ENCODE data around the gene FERMT3. TPM values are rescaled to one million over a fixed set of nuclear protein-coding genes. Genes with fewer than 3 reads are reported as not detected.

The FERMT3 gene
- polyA plus RNA-seq, 1 experiment: 1.9 TPM

DNA sequence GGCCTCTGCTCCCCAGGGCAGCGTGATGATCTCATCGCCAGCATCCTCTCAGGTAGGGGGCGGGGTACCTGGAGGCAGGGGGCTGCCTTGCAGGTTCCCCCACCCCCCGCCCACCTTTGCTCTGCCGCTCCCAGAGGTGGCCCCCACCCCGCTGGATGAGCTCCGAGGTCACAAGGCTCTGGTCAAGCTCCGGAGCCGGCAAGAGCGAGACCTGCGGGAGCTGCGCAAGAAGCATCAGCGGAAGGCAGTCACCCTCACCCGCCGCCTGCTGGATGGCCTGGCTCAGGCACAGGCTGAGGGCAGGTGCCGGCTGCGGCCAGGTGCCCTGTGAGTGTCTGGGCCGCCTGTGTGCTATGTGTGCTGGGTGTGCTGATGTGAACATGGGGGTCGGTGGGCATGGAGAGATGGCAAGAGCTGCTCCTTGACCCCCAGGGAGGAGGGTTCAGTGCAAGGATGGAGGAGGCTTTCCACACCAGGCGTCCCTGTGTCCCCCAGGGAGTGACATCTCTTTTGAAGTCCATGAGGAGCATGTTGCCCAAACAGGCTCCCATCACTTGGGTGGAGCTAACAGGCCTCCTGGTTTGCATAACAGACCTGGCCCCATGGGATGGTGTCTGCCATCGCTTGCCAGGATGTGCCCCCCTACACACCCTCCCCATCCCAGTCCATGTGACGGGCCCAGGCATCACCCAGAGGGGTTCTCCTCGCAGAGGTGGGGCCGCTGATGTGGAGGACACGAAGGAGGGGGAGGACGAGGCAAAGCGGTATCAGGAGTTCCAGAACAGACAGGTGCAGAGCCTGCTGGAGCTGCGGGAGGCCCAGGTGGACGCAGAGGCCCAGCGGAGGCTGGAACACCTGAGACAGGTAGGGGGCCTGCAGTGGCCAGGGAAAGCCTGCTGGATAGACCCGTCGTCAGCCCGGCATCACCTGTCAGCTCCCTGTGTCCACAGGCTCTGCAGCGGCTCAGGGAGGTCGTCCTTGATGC, 58.9 kb downstream of the FERMT3 start:
- CTCF ChIA-PET: interaction anchor here (1.3 to 6.5 kb wide), 4 partner anchors 8 to 39 kb away, joined by 3 to 56 read pairs (median 8); partner anchors contain the start of genes CATSPERZ, ESRRA and PLCB3
- peaks cover 41% of the 10 kb centered on the region for H3K36me3 ChIP-seq (ENCODE audit: control insufficient read depth, insufficient read depth, low read length)
- H3K27me3 ChIP-seq (ENCODE audit: control insufficient read depth, insufficient read depth, low read length): no peaks in the 10 kb centered on the region
- no peak for DNase-seq (ENCODE audit: low read depth)
- H3K4me3 ChIP-seq (ENCODE audit: low read depth, low read length): no peak overlapping the region
- TF ChIP-seq, protein P1, sequence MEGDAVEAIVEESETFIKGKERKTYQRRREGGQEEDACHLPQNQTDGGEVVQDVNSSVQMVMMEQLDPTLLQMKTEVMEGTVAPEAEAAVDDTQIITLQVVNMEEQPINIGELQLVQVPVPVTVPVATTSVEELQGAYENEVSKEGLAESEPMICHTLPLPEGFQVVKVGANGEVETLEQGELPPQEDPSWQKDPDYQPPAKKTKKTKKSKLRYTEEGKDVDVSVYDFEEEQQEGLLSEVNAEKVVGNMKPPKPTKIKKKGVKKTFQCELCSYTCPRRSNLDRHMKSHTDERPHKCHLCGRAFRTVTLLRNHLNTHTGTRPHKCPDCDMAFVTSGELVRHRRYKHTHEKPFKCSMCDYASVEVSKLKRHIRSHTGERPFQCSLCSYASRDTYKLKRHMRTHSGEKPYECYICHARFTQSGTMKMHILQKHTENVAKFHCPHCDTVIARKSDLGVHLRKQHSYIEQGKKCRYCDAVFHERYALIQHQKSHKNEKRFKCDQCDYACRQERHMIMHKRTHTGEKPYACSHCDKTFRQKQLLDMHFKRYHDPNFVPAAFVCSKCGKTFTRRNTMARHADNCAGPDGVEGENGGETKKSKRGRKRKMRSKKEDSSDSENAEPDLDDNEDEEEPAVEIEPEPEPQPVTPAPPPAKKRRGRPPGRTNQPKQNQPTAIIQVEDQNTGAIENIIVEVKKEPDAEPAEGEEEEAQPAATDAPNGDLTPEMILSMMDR (IDR thresholded peaks at IDR 0.05; ENCODE audit: insufficient read depth, low read depth, low read length): no peak
- POLR2A ChIA-PET: no interaction called here

DNA sequence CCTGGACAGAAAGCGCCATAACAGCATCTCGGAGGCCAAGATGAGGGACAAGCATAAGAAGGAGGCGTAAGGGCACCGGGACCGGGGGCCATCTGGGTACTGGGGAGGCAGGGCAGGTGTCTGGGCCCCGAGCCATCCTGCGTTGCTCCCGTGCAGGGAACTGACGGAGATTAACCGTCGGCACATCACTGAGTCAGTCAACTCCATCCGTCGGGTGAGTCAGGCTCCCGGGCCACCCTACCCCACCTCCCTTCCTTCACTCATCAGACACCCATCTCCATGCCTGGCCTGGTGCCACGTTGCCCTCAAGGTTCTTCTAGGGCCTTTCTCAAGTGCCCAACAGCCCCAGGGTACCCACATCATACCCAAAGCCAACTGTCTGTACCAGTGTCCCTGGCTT, 59.8 kb downstream of the FERMT3 start:
- Histone ChIP-seq H3K27me3 (ENCODE audit: control insufficient read depth, insufficient read depth, low read length) (no peaks in the 10 kb centered on the region), H3K36me3 (ENCODE audit: control insufficient read depth, insufficient read depth, low read length) (peaks cover 40% of the 10 kb centered on the region), H3K4me3 (ENCODE audit: low read depth, low read length) (no peak overlapping the region)
- ChIA-PET POLR2A (no interaction called here), CTCF (interaction anchor here (1.3 to 6.5 kb wide), 2 partner anchors 9 to 15 kb away, joined by 3 to 56 read pairs; partner anchors contain the start of gene PLCB3)
- TF ChIP-seq, protein P1 (IDR thresholded peaks at IDR 0.05; ENCODE audit: insufficient read depth, low read depth, low read length): no peak
- DNase-seq (ENCODE audit: low read depth): no peak

DNA sequence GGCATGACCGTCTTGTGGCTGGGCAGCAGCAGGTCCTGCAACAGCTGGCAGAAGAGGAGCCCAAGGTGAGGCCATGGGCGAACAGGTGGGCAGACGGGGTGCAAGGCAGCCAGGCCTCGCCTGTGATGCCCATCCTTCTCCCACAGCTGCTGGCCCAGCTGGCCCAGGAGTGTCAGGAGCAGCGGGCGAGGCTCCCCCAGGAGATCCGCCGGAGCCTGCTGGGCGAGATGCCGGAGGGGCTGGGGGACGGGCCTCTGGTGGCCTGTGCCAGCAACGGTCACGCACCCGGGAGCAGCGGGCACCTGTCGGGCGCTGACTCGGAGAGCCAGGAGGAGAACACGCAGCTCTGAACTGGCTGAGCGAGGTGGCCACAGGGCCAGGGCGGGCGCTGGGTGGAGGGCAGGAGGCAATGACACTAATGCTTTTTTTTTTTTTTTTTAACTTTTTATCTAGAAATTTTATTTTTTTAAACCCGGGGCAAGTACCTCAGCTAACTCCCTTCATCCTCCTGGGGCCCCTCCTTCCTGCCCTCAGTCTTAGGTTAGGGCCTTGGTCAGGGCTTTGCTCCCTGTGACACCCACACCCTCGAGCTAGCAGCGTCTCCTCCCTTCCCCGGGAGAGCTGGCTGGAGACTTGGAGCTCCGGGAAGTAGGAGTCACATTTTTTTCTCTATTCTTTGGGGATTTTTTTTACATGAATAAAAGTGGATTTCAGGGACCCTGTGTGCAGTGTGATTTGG, 60.9 kb downstream of the FERMT3 start:
- H3K36me3 ChIP-seq (ENCODE audit: control insufficient read depth, insufficient read depth, low read length): peaks cover 34% of the 10 kb centered on the region
- TF ChIP-seq, protein P1 (IDR thresholded peaks at IDR 0.05; ENCODE audit: insufficient read depth, low read depth, low read length): no peak
- no peaks in the 10 kb centered on the region for H3K27me3 ChIP-seq (ENCODE audit: control insufficient read depth, insufficient read depth, low read length)
- ChIA-PET POLR2A (interaction anchor here (0.6 kb wide), 2 partner anchors 117 to 393 kb away, joined by 3 to 5 read pairs; no protein-coding TSS in a partner anchor), CTCF (interaction anchor here (0.7 to 3.5 kb wide), 5 partner anchors 10 to 82 kb away, joined by 3 to 41 read pairs (median 7); partner anchors contain the start of genes ESRRA, PLCB3 and STIP1)
- DNase-seq (ENCODE audit: low read depth): no peak
- H3K4me3 ChIP-seq (ENCODE audit: low read depth, low read length): no peak overlapping the region

DNA sequence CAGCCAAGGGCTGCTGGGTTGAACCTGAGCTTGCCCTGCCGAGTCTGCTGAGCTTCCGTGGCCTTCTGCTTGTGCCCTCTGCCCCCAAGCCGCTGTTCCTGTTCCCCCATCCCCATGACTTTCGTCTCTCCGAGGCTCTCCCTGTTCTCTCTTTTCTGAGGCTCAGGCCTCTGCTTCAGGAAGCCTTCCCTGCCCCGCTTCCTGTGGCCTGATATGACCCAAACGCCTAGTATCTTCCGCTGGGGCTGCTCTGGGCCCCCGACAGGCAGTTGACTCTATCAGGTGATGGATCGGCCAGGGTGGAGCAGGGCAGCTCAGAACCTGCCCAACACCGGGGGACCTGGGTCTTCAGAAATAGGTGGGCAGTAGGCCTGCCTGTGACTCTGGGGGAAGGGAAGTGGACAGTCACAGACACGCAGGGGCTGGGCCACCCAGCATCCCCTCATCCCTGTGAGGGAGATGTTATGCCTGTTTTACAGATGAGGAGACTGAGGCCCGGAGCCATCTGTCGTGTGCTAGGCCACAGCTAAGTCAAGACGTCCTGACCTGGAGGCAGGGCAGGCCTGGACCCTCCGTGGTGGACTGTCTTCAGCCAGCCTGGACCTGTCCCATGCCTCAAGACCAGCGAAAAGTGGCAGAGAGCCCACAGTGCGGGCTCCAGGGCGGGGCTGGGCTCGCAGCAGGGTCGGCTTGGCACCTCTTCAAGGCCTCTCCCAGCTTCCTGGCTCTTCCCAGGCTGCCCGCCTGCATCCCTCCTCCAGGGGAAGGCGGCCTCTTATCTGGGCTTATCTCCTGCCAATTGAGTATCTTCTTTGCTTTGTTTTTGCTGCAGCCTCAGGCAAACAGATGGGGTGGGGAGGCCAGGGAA, 61.7 kb downstream of the FERMT3 start:
- TF ChIP-seq, protein P1 (IDR thresholded peaks at IDR 0.05; ENCODE audit: insufficient read depth, low read depth, low read length): no peak
- Histone ChIP-seq H3K27me3 (ENCODE audit: control insufficient read depth, insufficient read depth, low read length) (no peaks in the 10 kb centered on the region), H3K36me3 (ENCODE audit: control insufficient read depth, insufficient read depth, low read length) (peaks cover 28% of the 10 kb centered on the region), H3K4me3 (ENCODE audit: low read depth, low read length) (peak overlapping the region; percentile 66)
- DNase-seq (ENCODE audit: low read depth): no peak
- CTCF ChIA-PET: interaction anchor here (0.7 to 4.7 kb wide), 9 partner anchors 9 to 64 kb away, joined by 3 to 41 read pairs (median 7); partner anchors contain the start of genes CATSPERZ, ESRRA, PLCB3 and PPP1R14B
- POLR2A ChIA-PET: interaction anchor here (0.7 kb wide), 1 partner anchor 352 kb away, joined by 3 read pairs; no protein-coding TSS in a partner anchor
